GM12878 (cell line): Measurements from ENCODE around the gene COG4.

ENCODE experiments used
- CTCF ChIP-seq, 3 experiments: IDR thresholded peaks in 2 of 3; conservative IDR thresholded peaks in 1 of 3; 2 replicates each; pipeline ENCODE4 v1.5.1; 2011; ENCODE audit warnings: low read depth in 3 of 3, low read length in 3 of 3, mild to moderate bottlenecking in 3 of 3, control low read depth in 2 of 3, moderate library complexity in 2 of 3, inconsistent platforms in 1 of 3, mixed read lengths in 1 of 3; ENCODE audit not compliant: control insufficient read depth in 2 of 3, insufficient read depth in 1 of 3; ENCODE audit errors: extremely low read depth in 1 of 3
- EZH2 ChIP-seq: IDR thresholded peaks from 2 replicates; pipeline ENCODE4 v1.6.1; 2012; ENCODE audit warnings: low read depth, mild to moderate bottlenecking, control low read depth, inconsistent platforms, low read length, borderline replicate concordance; ENCODE audit not compliant: control insufficient read depth
- MXI1 ChIP-seq: fragments of 150-350 bp; IDR thresholded peaks from 2 replicates; pipeline ENCODE4 v1.6.1; 2011; ENCODE audit warnings: low read depth, mild to moderate bottlenecking, inconsistent platforms, low read length, improper control_type of control experiment
- TF ChIP-seq, protein P1 (sequence below): fragments of 450-650 bp; IDR thresholded peaks from 2 replicates; pipeline ENCODE4 v1.6.1; 2017; ENCODE audit warnings: mild to moderate bottlenecking

DNA sequence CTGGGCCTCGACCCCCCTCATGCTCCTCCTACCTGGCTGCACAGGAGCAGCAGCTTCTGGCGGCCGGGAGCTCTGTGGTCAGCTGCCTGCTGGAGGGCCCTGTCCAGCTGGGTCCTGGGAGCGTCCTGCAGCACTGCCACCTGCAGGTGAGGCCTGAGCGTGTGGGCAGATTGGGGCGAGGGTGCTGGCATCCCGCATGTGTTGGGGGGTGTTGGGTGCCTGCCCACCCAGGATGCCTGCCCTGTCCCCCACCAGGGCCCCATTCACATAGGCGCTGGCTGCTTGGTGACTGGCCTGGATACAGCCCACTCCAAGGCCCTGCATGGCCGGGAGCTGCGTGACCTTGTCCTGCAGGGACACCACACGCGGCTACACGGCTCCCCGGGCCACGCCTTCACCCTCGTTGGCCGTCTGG lies 52.4 kb downstream of the COG4 start:
- TF ChIP-seq, protein P1, sequence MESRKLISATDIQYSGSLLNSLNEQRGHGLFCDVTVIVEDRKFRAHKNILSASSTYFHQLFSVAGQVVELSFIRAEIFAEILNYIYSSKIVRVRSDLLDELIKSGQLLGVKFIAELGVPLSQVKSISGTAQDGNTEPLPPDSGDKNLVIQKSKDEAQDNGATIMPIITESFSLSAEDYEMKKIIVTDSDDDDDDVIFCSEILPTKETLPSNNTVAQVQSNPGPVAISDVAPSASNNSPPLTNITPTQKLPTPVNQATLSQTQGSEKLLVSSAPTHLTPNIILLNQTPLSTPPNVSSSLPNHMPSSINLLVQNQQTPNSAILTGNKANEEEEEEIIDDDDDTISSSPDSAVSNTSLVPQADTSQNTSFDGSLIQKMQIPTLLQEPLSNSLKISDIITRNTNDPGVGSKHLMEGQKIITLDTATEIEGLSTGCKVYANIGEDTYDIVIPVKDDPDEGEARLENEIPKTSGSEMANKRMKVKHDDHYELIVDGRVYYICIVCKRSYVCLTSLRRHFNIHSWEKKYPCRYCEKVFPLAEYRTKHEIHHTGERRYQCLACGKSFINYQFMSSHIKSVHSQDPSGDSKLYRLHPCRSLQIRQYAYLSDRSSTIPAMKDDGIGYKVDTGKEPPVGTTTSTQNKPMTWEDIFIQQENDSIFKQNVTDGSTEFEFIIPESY: no peak
- no peak for TF ChIP-seq EZH2
- TF ChIP-seq MXI1: no peak
- peak in 2 of 3 experiments; percentile 11 to 26; a peak in 1 of 6 replicates for TF ChIP-seq CTCF (IDR thresholded peaks at IDR 0.05 in 2 of 3, conservative IDR thresholded peaks at IDR 0.05 in 1 of 3; ENCODE audit: control insufficient read depth in 2 of 3, extremely low read depth in 1 of 3, insufficient read depth in 1 of 3, low read depth in 3 of 3, low read length in 3 of 3)
